Measurements from ENCODE around the gene ZNF507. TPM values are rescaled to one million over a fixed set of nuclear protein-coding genes. Genes with fewer than 3 reads are reported as not detected.
A peak's percentile ranks its signal among the peaks of the same experiment; 100 is the strongest.

ZNF507 gene
- total and polyA plus RNA-seq, 4 donors, result 4.0 to 29.8 (median 9.8) TPM

DNA sequence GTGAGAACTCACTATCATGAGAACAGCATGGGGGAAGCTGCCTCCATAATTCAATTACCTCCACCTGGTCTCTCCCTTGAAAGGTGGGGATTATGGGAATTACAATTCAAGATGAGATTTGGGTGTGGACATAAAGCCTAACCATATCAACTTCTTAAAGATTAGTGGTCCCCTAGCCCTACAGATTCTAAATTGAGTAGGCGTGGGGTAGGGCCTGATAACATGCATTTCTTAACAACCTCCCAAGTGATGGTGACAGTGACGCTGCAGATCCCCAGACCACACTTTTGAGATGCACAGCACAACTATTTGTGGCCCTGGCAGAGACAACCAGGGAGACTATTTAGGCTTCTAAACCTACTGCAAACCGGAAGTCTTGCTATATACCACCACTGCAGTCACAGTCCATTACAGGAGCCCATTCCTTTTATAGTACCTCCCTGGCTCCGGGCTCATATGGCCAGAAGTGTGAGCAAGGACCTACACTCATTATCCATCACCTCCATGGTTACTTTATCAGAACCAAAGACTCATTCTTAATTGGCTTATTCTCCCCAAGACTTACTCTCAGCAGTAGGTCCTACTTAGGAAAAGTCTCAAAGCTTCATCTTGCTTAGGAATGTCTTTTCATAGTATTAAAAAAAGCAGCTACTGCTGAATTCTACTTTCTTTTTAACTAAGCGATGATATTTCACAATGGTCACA, 58.0 kb downstream of the ZNF507 start:
- 74 to 86% methylated on average over 5 of the region's 5 CpGs for WGBS, 2 donors
- H3K4me3 ChIP-seq, result no peak overlapping the region
- no peaks in the 10 kb centered on the region for H3K36me3 ChIP-seq (ENCODE audit: control insufficient read depth in 4 of 4, insufficient read depth in 4 of 4, low read length in 4 of 4)
- H3K9ac ChIP-seq (ENCODE audit: insufficient read depth in 1 of 2, low read length in 2 of 2), result peak overlapping the region in 1 of 2 donors; percentile 91
- no peaks in the 10 kb centered on the region for H3K9me3 ChIP-seq (ENCODE audit: control insufficient read depth in 4 of 4, insufficient read depth in 3 of 4, low read length in 3 of 4)
- TF ChIP-seq, protein P1, sequence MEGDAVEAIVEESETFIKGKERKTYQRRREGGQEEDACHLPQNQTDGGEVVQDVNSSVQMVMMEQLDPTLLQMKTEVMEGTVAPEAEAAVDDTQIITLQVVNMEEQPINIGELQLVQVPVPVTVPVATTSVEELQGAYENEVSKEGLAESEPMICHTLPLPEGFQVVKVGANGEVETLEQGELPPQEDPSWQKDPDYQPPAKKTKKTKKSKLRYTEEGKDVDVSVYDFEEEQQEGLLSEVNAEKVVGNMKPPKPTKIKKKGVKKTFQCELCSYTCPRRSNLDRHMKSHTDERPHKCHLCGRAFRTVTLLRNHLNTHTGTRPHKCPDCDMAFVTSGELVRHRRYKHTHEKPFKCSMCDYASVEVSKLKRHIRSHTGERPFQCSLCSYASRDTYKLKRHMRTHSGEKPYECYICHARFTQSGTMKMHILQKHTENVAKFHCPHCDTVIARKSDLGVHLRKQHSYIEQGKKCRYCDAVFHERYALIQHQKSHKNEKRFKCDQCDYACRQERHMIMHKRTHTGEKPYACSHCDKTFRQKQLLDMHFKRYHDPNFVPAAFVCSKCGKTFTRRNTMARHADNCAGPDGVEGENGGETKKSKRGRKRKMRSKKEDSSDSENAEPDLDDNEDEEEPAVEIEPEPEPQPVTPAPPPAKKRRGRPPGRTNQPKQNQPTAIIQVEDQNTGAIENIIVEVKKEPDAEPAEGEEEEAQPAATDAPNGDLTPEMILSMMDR (IDR thresholded peaks at IDR 0.05; ENCODE audit: control extremely low read depth, extremely low read depth), result no peak
- peaks cover 0 to 28% (median 9%) of the 10 kb centered on the region in 5 donors for H3K4me1 ChIP-seq (ENCODE audit: control insufficient read depth in 5 of 5, insufficient read depth in 5 of 5, low read length in 5 of 5)
- DNase-seq (peak in 1 of 3 donors; percentile 34), ATAC-seq (ENCODE audit: insufficient read depth, low FRiP score) (no peak)
- no peaks in the 10 kb centered on the region for H3K27me3 ChIP-seq (ENCODE audit: control insufficient read depth in 3 of 3, insufficient read depth in 3 of 3, low read length in 2 of 3)
- H3K27ac ChIP-seq (ENCODE audit: low read depth in 1 of 2, low read length in 1 of 2), result no peak overlapping the region

DNA sequence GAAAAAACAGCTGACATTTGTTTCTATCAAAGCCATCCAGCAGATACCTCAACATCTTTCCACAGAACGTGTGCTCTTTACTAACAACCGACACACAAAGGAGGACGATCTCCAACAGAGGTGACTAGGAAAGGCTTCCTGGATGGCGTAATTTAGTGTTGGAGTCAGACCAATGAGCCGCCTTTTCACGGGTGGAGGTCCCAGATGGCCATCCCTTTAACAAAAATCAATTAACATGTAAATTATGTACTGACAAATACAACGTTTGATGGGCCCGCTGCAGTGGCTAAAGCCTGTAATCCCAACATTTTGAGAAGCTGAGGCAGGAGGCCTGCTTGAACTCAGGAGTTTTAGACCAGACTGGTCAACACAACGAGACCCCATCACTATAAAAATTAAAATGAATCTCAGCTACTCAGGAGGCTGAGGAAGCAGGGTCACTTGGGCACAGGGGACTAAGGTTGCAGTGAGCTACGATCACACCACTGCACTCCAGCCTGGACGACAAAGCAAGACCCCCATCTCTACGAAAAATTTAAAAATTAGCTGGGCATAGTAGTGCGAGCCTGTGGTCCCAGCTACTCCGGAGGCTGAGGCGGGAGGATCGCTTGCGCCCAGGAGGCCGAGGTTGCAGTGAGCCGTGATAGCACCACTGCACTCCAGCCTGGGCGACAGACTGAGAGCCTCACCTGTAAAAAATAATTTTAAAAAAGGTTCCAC, 59.0 kb downstream of the ZNF507 start:
- H3K9ac ChIP-seq (ENCODE audit: insufficient read depth in 1 of 2, low read length in 2 of 2), result peak overlapping the region; percentile 85 to 91
- H3K9me3 ChIP-seq (ENCODE audit: control insufficient read depth in 4 of 4, insufficient read depth in 3 of 4, low read length in 3 of 4), result no peaks in the 10 kb centered on the region
- peak in 2 of 3 donors; percentile 15 to 38 for DNase-seq
- peaks cover 0 to 6% (median 2%) of the 10 kb centered on the region in 4 donors for H3K36me3 ChIP-seq (ENCODE audit: control insufficient read depth in 4 of 4, insufficient read depth in 4 of 4, low read length in 4 of 4)
- TF ChIP-seq, protein P1 (IDR thresholded peaks at IDR 0.05; ENCODE audit: control extremely low read depth, extremely low read depth), result no peak
- peak overlapping the region; percentile 92 to 97 for H3K27ac ChIP-seq (ENCODE audit: low read depth in 1 of 2, low read length in 1 of 2)
- no peak for ATAC-seq (ENCODE audit: insufficient read depth, low FRiP score)
- 66 to 69% methylated on average over 20 of the region's 20 CpGs for WGBS, 2 donors
- H3K4me1 ChIP-seq (ENCODE audit: control insufficient read depth in 5 of 5, insufficient read depth in 5 of 5, low read length in 5 of 5), result peaks cover 0 to 28% (median 9%) of the 10 kb centered on the region in 5 donors
- H3K27me3 ChIP-seq (ENCODE audit: control insufficient read depth in 3 of 3, insufficient read depth in 3 of 3, low read length in 2 of 3), result no peaks in the 10 kb centered on the region
- no peak overlapping the region for H3K4me3 ChIP-seq

DNA sequence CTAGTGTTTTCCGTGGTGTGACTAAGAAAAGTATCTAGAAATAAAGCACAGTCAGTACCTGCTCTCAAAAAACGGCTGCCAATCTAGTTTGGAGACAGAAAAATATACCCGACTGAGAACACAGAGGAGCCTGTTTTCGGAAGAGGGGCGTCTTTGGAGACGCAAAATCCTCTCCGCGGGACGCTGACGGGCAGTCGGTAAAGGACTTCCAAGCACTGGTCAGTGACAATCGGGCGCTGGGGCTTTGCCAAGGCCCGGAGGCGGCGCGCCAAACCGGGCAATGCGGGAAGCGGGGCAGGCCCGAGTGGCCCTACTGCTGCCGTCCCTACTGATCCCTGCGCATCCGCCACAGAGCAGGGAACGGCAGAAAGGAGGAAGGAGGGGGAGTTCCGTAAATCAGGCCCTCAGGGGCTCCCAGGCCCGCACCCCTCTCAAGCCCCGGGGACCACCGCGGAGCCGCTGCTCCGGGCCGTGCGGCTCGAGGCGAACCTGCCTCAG, 59.6 kb downstream of the ZNF507 start:
- ATAC-seq (ENCODE audit: insufficient read depth, low FRiP score), result peak; percentile 17
- Histone ChIP-seq H3K36me3 (ENCODE audit: control insufficient read depth in 4 of 4, insufficient read depth in 4 of 4, low read length in 4 of 4) (peaks cover 0 to 12% (median 4%) of the 10 kb centered on the region in 4 donors), H3K27me3 (ENCODE audit: control insufficient read depth in 3 of 3, insufficient read depth in 3 of 3, low read length in 2 of 3) (no peaks in the 10 kb centered on the region), H3K4me3 (peak overlapping the region; percentile 87), H3K9me3 (ENCODE audit: control insufficient read depth in 4 of 4, insufficient read depth in 3 of 4, low read length in 3 of 4) (no peaks in the 10 kb centered on the region), H3K9ac (ENCODE audit: insufficient read depth in 1 of 2, low read length in 2 of 2) (peak overlapping the region; percentile 85 to 91), H3K27ac (ENCODE audit: low read depth in 1 of 2, low read length in 1 of 2) (peak overlapping the region; percentile 92 to 97), H3K4me1 (ENCODE audit: control insufficient read depth in 5 of 5, insufficient read depth in 5 of 5, low read length in 5 of 5) (peaks cover 0 to 28% (median 9%) of the 10 kb centered on the region in 5 donors)
- TF ChIP-seq, protein P1 (IDR thresholded peaks at IDR 0.05; ENCODE audit: control extremely low read depth, extremely low read depth), result no peak
- WGBS, 2 donors, result 1% methylated on average over 27 to 36 of the region's 36 CpGs
- peak in 2 of 3 donors; percentile 69 to 73 for DNase-seq

All from lung (tissue), 12 donors.